ENCODE measurements around the gene TCL1B.

TCL1B gene

GRCh38 chr14:95667249-95667693 lies 19.0 kb upstream of the TCL1B start:
- DNase-seq (ENCODE audit: low read depth) = no peak

- no peak for DNase-seq (ENCODE audit: low read depth)
Measured at GRCh38 chr14:95668235-95668772, 17.9 kb upstream of the TCL1B start.

GRCh38 chr14:95674613-95675012 lies 11.6 kb upstream of the TCL1B start:
- DNase-seq (ENCODE audit: low read depth) = no peak

- no peak for DNase-seq (ENCODE audit: low read depth)
Measured at GRCh38 chr14:95675486-95675885, 10.7 kb upstream of the TCL1B start.

GRCh38 chr14:95677179-95677835 lies 8.9 kb upstream of the TCL1B start:
- no peak for DNase-seq (ENCODE audit: low read depth)

- DNase-seq (ENCODE audit: low read depth) = no peak
Measured at GRCh38 chr14:95679148-95679815, 6.9 kb upstream of the TCL1B start.

- no peak for DNase-seq (ENCODE audit: low read depth)
Measured at GRCh38 chr14:95679998-95680735, 6.1 kb upstream of the TCL1B start.

GRCh38 chr14:95681153-95681552 lies 5.1 kb upstream of the TCL1B start:
- no peak for DNase-seq (ENCODE audit: low read depth)

- no peak for DNase-seq (ENCODE audit: low read depth)
Measured at GRCh38 chr14:95683793-95684192, 2.4 kb upstream of the TCL1B start.

GRCh38 chr14:95686935-95687334 lies 709 bp downstream of the TCL1B start:
- DNase-seq (ENCODE audit: low read depth) = no peak

GRCh38 chr14:95689441-95689840 lies 3.2 kb downstream of the TCL1B start:
- DNase-seq (ENCODE audit: low read depth) = no peak

GRCh38 chr14:95690815-95691214 lies 4.6 kb downstream of the TCL1B start:
- no peak for DNase-seq (ENCODE audit: low read depth)

- no peak for DNase-seq (ENCODE audit: low read depth)
Measured at GRCh38 chr14:95691591-95691990, 5.4 kb downstream of the TCL1B start.

- no peak for DNase-seq (ENCODE audit: low read depth)
Measured at GRCh38 chr14:95692109-95692508, 5.9 kb downstream of the TCL1B start.

- DNase-seq (ENCODE audit: low read depth) = no peak
Measured at GRCh38 chr14:95695051-95695450, 8.8 kb downstream of the TCL1B start.

GRCh38 chr14:95695913-95696312 lies 9.7 kb downstream of the TCL1B start:
- no peak for DNase-seq (ENCODE audit: low read depth)

GRCh38 chr14:95696741-95697140 lies 10.5 kb downstream of the TCL1B start:
- DNase-seq (ENCODE audit: low read depth) = no peak

GRCh38 chr14:95697764-95698163 lies 11.5 kb downstream of the TCL1B start:
- DNase-seq (ENCODE audit: low read depth) = no peak

GRCh38 chr14:95698287-95698686 lies 12.1 kb downstream of the TCL1B start:
- no peak for DNase-seq (ENCODE audit: low read depth)

GRCh38 chr14:95699412-95699811 lies 13.2 kb downstream of the TCL1B start:
- no peak for DNase-seq (ENCODE audit: low read depth)

GRCh38 chr14:95700221-95700976 lies 14.2 kb downstream of the TCL1B start:
- no peak for DNase-seq (ENCODE audit: low read depth)

GRCh38 chr14:95701846-95702221 lies 15.6 kb downstream of the TCL1B start:
- no peak for DNase-seq (ENCODE audit: low read depth)

Data from stromal cell of bone marrow (primary cell).